OCI-LY7 (cell line): ENCODE data around the gene CCDC33.

Experiments
- CTCF ChIP-seq: fragments of 200-600 bp; sonication (generic); conservative IDR thresholded peaks from 2 replicates; pipeline ENCODE4 v1.5.1; 2014; ENCODE audit warnings: mild to moderate bottlenecking, antibody characterized with exemption, low read length, moderate library complexity, mixed read lengths
- EZH2phosphoT487 ChIP-seq: fragments of 200-600 bp; sonication (generic); IDR thresholded peaks from 2 replicates; pipeline ENCODE4 v1.6.1; 2018; ENCODE audit warnings: low read depth, borderline replicate concordance, mild to moderate bottlenecking, mixed run types, antibody characterized with exemption, low read length, moderate library complexity, mixed read lengths

GRCh38 chr15:74243431-74243830 is 7.3 kb downstream of the CCDC33 start:
- TF ChIP-seq CTCF (no peak), EZH2phosphoT487 (no peak)
